Right lobe of liver (tissue), 6 donors: ENCODE data around the gene SPPL3. TPM values are rescaled to one million over a fixed set of nuclear protein-coding genes. Genes with fewer than 3 reads are reported as not detected.

ENCODE experiments used
- ATAC-seq, 4 donors: fragments of 200-7000 bp; cut with Tn5 transposase; one replicate each; pipeline ENCODE4 v1.9.1; 2020; ENCODE audit warnings: mild to moderate bottlenecking in 4 of 4, moderate library complexity in 4 of 4
- DNase-seq, 3 donors: peaks; one replicate each; pipeline ENCODE4 v3.0.0-alpha.2; 2020
- H3K27ac ChIP-seq, 3 donors: fragments of 200-600 bp; one replicate each; pipeline ENCODE4 v1.8.0; 2022
- H3K27me3 ChIP-seq, 2 donors: fragments of 200-600 bp; one replicate each; pipeline ENCODE4 v1.8.0; 2022
- H3K36me3 ChIP-seq, 4 donors: fragments of 200-600 bp; sonication (generic) in 1 of 4; one replicate each; pipeline versions ENCODE4 v1.5.1 to v1.8.0; 2017 to 2022; ENCODE audit warnings: control low read depth in 1 of 4
- H3K4me1 ChIP-seq, 4 donors: fragments of 200-600 bp; sonication (generic) in 1 of 4; one replicate each; pipeline versions ENCODE4 v1.5.1 to v1.8.0; 2017 to 2022; ENCODE audit warnings: control low read depth in 1 of 4
- H3K4me3 ChIP-seq, 3 donors: fragments of 200-600 bp; one replicate each; pipeline ENCODE4 v1.8.0; 2022
- H3K9me3 ChIP-seq, 4 donors: fragments of 200-600 bp; sonication (generic) in 1 of 4; one replicate each; pipeline versions ENCODE4 v1.5.1 to v1.8.0; 2017 to 2022; ENCODE audit warnings: control low read depth in 1 of 4
- POLR2A ChIP-seq: fragments of 450-650 bp; IDR thresholded peaks from one replicate; pipeline ENCODE4 v1.6.1; 2017; ENCODE audit warnings: antibody characterized with exemption, mild to moderate bottlenecking
- WGBS: methylation state at CpG from one replicate; pipeline ENCODE4 v1.1.6; 2018; ENCODE audit warnings: low coverage, low lambda C conversion rate; ENCODE audit not compliant: insufficient coverage; ENCODE audit errors: missing lambda C conversion rate; 5-methylcytosine and 5-hydroxymethylcytosine counted together
- intact Hi-C, 2 donors: fragments of 100-400 bp; cut with DNase I; formaldehyde crosslinking; loops; one replicate each; pipeline versions ENCODE4 v1.11.2 to v1.14.1; 2022
- total RNA-seq, 6 experiments: library from RNA; depleted of rRNA in 2 of 6; stranded (reverse); fragments of >200 nt in 2 of 6; fragmentation: NEBNext Ultra II Directional in 3 of 6; extraction: Animal tissue kit (Norgen Biotek cat#: 25700) in 3 of 6; gene quantifications; one replicate each; pipeline versions ENCODE4 v1.1.0 to v1.2.4, GENCODE V29; 2016 to 2023
- TF ChIP-seq, protein P1 (sequence below), 4 donors: fragments of 200-600 bp in 3 of 4; fragments of 450-650 bp in 1 of 4; IDR thresholded peaks; one replicate each; pipeline versions ENCODE4 v1.5.1 to v1.8.0; 2016 to 2022; ENCODE audit warnings: antibody characterized with exemption in 4 of 4, mild to moderate bottlenecking in 2 of 4
- donor health status: DM: no; HTN: yes; CAD: no.
- donor health status: DM: no; HTN: no; CAD: no.
- donor health status: DM: no; HTN: no; CAD: no.
- donor health status: DM: no; HTN: yes; CAD: no.
- donor health status: DM: no; HTN: yes; CAD: no.

The SPPL3 gene
- total RNA-seq, 6 experiments from 2014 or later, result 10.7 to 26.6 (median 16.9) TPM

GRCh38 chr12:120749256-120749655 lies 154.9 kb downstream of the SPPL3 start:
- 55% methylated on average over 4 of the region's 5 CpGs for WGBS
- TF ChIP-seq, protein P1, sequence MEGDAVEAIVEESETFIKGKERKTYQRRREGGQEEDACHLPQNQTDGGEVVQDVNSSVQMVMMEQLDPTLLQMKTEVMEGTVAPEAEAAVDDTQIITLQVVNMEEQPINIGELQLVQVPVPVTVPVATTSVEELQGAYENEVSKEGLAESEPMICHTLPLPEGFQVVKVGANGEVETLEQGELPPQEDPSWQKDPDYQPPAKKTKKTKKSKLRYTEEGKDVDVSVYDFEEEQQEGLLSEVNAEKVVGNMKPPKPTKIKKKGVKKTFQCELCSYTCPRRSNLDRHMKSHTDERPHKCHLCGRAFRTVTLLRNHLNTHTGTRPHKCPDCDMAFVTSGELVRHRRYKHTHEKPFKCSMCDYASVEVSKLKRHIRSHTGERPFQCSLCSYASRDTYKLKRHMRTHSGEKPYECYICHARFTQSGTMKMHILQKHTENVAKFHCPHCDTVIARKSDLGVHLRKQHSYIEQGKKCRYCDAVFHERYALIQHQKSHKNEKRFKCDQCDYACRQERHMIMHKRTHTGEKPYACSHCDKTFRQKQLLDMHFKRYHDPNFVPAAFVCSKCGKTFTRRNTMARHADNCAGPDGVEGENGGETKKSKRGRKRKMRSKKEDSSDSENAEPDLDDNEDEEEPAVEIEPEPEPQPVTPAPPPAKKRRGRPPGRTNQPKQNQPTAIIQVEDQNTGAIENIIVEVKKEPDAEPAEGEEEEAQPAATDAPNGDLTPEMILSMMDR (IDR thresholded peaks at IDR 0.05), result no peak
- TF ChIP-seq POLR2A, result no peak
- no peaks in the 10 kb centered on the region for H3K27me3 ChIP-seq
- peak; percentile 47 to 78 (median 55) for ATAC-seq
- no peak overlapping the region for H3K27ac ChIP-seq
- DNase-seq, result no peak
- H3K4me3 ChIP-seq, result no peak overlapping the region
- no peaks in the 10 kb centered on the region for H3K9me3 ChIP-seq
- intact Hi-C loops, result no loop called here
- no peaks in the 10 kb centered on the region for H3K4me1 ChIP-seq
- H3K36me3 ChIP-seq, result no peaks in the 10 kb centered on the region

DNA sequence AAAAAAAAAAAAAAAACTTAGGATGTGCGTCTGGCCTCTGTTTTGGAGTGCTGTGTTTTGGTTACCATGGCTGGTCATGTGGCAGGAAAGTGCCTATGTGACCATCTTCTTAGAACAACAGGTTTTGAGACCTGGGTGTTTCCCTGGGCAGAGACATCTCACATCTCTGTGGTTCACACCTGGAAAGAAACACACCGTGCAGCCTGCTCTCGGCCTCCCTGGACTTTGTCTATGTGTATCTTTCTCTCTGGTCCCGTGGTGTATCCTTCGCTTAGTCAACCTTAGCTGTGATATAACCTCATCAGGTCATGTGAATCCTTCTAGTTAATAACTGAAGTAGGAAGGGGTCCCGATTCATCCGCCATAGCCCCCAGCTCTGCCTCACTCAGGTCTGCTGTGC lies 155.9 kb downstream of the SPPL3 start:
- no peak for TF ChIP-seq POLR2A
- TF ChIP-seq, protein P1 (IDR thresholded peaks at IDR 0.05), result no peak

GRCh38 chr12:120744922-120745493 lies 159.2 kb downstream of the SPPL3 start:
- intact Hi-C loops, result no loop called here
- TF ChIP-seq, protein P1 (IDR thresholded peaks at IDR 0.05), result no peak
- no peak for TF ChIP-seq POLR2A
- DNase-seq (no peak), ATAC-seq (no peak)
- Histone ChIP-seq H3K4me3 (no peak overlapping the region), H3K27me3 (no peaks in the 10 kb centered on the region), H3K36me3 (no peaks in the 10 kb centered on the region), H3K27ac (no peak overlapping the region), H3K4me1 (peaks cover 0 to 25% (median 9%) of the 10 kb centered on the region in 4 donors), H3K9me3 (no peaks in the 10 kb centered on the region)
- 77% methylated on average over 4 of the region's 15 CpGs for WGBS

More for the DNA sequence above, 155.9 kb downstream of the SPPL3 start:
- no peak for DNase-seq
- H3K27me3 ChIP-seq, result no peaks in the 10 kb centered on the region
- H3K27ac ChIP-seq, result no peak overlapping the region
- 76% methylated on average over 3 of the region's 7 CpGs for WGBS
- no peak overlapping the region for H3K4me3 ChIP-seq
- no peaks in the 10 kb centered on the region for H3K4me1 ChIP-seq
- intact Hi-C loops, result no loop called here
- no peaks in the 10 kb centered on the region for H3K36me3 ChIP-seq
- peak; percentile 38 to 75 (median 61) for ATAC-seq
- no peaks in the 10 kb centered on the region for H3K9me3 ChIP-seq

GRCh38 chr12:120741476-120742421 lies 162.4 kb downstream of the SPPL3 start:
- DNase-seq, result peak in 2 of 3 donors; percentile 70 to 77
- H3K36me3 ChIP-seq, result peaks cover 0 to 7% (median 0%) of the 10 kb centered on the region in 4 donors
- no peaks in the 10 kb centered on the region for H3K27me3 ChIP-seq
- intact Hi-C loops, result no loop called here
- ATAC-seq, result peak; percentile 59 to 73 (median 68)
- TF ChIP-seq POLR2A, result no peak
- TF ChIP-seq, protein P1 (IDR thresholded peaks at IDR 0.05), result no peak
- H3K27ac ChIP-seq, result peak overlapping the region in 2 of 3 donors; percentile 36 to 40
- H3K4me1 ChIP-seq, result peaks cover 0 to 34% (median 13%) of the 10 kb centered on the region in 4 donors
- WGBS, result 68% methylated on average over 3 of the region's 33 CpGs
- H3K9me3 ChIP-seq, result no peaks in the 10 kb centered on the region
- no peak overlapping the region for H3K4me3 ChIP-seq
